Hepatocyte (in vitro differentiated cells): Measurements from ENCODE around the gene MSMB.
"Not testable (repeated sequence)": the region's sequence is repeated elsewhere in the genome, so short reads cannot be mapped to it uniquely, and the experiment has no call there.

ENCODE experiments used
- CTCF ChIP-seq: fragments of 200-600 bp; sonication (generic); IDR thresholded peaks from 2 replicates; pipeline ENCODE4 v1.5.1; 2016; ENCODE audit warnings: antibody characterized with exemption, mild to moderate bottlenecking; ENCODE audit not compliant: poor library complexity
- EZH2 ChIP-seq: fragments of 200-600 bp; sonication (generic); IDR thresholded peaks from 2 replicates; pipeline ENCODE4 v1.6.1; 2016; ENCODE audit warnings: antibody characterized with exemption, mild to moderate bottlenecking, borderline replicate concordance

DNA sequence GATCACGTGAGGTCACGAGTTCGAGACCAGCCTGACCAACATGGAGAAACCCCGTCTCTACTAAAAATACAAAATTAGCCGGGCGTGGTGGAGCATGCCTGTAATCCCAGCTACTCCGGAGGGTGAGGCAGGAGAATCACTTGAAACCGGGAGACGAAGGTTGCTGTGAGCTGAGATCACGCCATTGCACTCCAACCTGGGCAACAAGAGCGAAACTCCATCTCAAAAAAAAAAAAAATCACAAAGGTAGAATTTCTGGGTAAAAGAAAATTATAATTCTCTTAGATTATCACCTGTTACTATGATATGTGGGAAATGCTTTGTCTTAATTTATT is 3.4 kb upstream of the MSMB start:
- not testable (repeated sequence) for TF ChIP-seq CTCF, EZH2
